HG03442 (cell line): ENCODE measurements around the gene ATXN10.
"Not testable (repeated sequence)": the region's sequence is repeated elsewhere in the genome, so short reads cannot be mapped to it uniquely, and the experiment has no call there.

Source experiments
- ATAC-seq: cut with Tn5 transposase; IDR thresholded peaks from one replicate; pipeline ENCODE4 v1.9.1; 2021; ENCODE audit warnings: mild to moderate bottlenecking, moderate library complexity; ENCODE audit not compliant: unreplicated experiment

ATXN10 gene

GRCh38 chr22:45707605-45708004 is 36.0 kb downstream of the ATXN10 start:
- no peak for ATAC-seq

- ATAC-seq = no peak
These were observed 36.5 kb downstream of the ATXN10 start for GRCh38 chr22:45708145-45708544.

- no peak for ATAC-seq
These were observed 37.6 kb downstream of the ATXN10 start for GRCh38 chr22:45709060-45709739.

GRCh38 chr22:45709866-45710265 is 38.2 kb downstream of the ATXN10 start:
- no peak for ATAC-seq

- no peak for ATAC-seq
These were observed 38.8 kb downstream of the ATXN10 start for GRCh38 chr22:45710469-45710868.

- not testable (repeated sequence) for ATAC-seq
These were observed 42.8 kb downstream of the ATXN10 start for GRCh38 chr22:45714390-45714789.

GRCh38 chr22:45717789-45718188 is 46.2 kb downstream of the ATXN10 start:
- no peak for ATAC-seq

GRCh38 chr22:45718391-45718790 is 46.8 kb downstream of the ATXN10 start:
- no peak for ATAC-seq

- ATAC-seq = no peak
These were observed 49.3 kb downstream of the ATXN10 start for GRCh38 chr22:45720839-45721378.

GRCh38 chr22:45722006-45722405 is 50.4 kb downstream of the ATXN10 start:
- ATAC-seq = no peak

GRCh38 chr22:45726081-45726480 is 54.4 kb downstream of the ATXN10 start:
- ATAC-seq = no peak

GRCh38 chr22:45731041-45731797 is 59.6 kb downstream of the ATXN10 start:
- no peak for ATAC-seq

- no peak for ATAC-seq
These were observed 60.3 kb downstream of the ATXN10 start for GRCh38 chr22:45731798-45732495.

- no peak for ATAC-seq
These were observed 63.6 kb downstream of the ATXN10 start for GRCh38 chr22:45735273-45735672.

- no peak for ATAC-seq
These were observed 66.6 kb downstream of the ATXN10 start for GRCh38 chr22:45738206-45738605.

- ATAC-seq = no peak
These were observed 68.6 kb downstream of the ATXN10 start for GRCh38 chr22:45740236-45740635.

GRCh38 chr22:45742866-45743450 is 71.3 kb downstream of the ATXN10 start:
- no peak for ATAC-seq

GRCh38 chr22:45743687-45744086 is 72.1 kb downstream of the ATXN10 start:
- no peak for ATAC-seq

GRCh38 chr22:45744442-45744841 is 72.8 kb downstream of the ATXN10 start:
- ATAC-seq = no peak

- ATAC-seq = no peak
These were observed 79.0 kb downstream of the ATXN10 start for GRCh38 chr22:45750626-45751025.

- no peak for ATAC-seq
These were observed 80.4 kb downstream of the ATXN10 start for GRCh38 chr22:45752036-45752435.
